ENCODE data around the gene SP140. TPM values are rescaled to one million over a fixed set of nuclear protein-coding genes. Genes with fewer than 3 reads are reported as not detected.

The SP140 gene
- total and polyA plus RNA-seq, 9 of the 15 experiments (the other 6 are each of a cell fraction or from before 2014, with no cell fraction given), result 0.04 to 1.1 (median 0.57) TPM; not detected in 1

GRCh38 chr2:230219419-230220331, 5.9 kb upstream of the SP140 start, which contains the start of gene SP110:
SP110 (minus strand) TSS chr2:230219984; CDS start chr2:230216927, 3,057 bp downstream.
- DNase-seq (ENCODE audit: extremely low read depth in 1 of 4, low spot score in 3 of 4), result peak; percentile 19 to 69 (median 42)
- intact Hi-C loops (cut with micrococcal nuclease) (no loop called here), in situ Hi-C loops (cut with MboI) (no loop called here)
- H3K4me2 ChIP-seq (ENCODE audit: insufficient read depth, low read length), result peak within 1 kb of the TSS; percentile 97
- no peaks in the 10 kb centered on the region for H3K36me3 ChIP-seq (ENCODE audit: control insufficient read depth, insufficient read depth, low read length)
- FAIRE-seq, result peak; percentile 83
- no peaks in the 10 kb centered on the region for H3K9me1 ChIP-seq (ENCODE audit: control insufficient read depth, insufficient read depth, low read length)
- peak; percentile 94 for ATAC-seq
- WGBS (ENCODE audit: insufficient coverage, low coverage, missing lambda C conversion rate), result 9% methylated on average over 16 of the region's 19 CpGs
- POLR2A ChIA-PET, result interaction anchor here (0.6 kb wide), 1 partner anchor 383 kb away, joined by 3 read pairs; no protein-coding TSS in a partner anchor
- H4K20me1 ChIP-seq (replicated peaks; ENCODE audit: control insufficient read depth, insufficient read depth, low read length), result no peaks in the 10 kb centered on the region
- H3K9ac ChIP-seq (ENCODE audit: insufficient read depth in 1 of 2, low read depth in 2 of 2, low read length in 2 of 2), result peak within 1 kb of the TSS; percentile 71 to 85
- H3K27me3 ChIP-seq (ENCODE audit: control insufficient read depth in 2 of 2, insufficient read depth in 2 of 2, low read length in 2 of 2), result no peaks in the 10 kb centered on the region
- H3K79me2 ChIP-seq (ENCODE audit: control insufficient read depth, insufficient read depth, low read length), result no peaks in the 10 kb centered on the region
- no peaks in the 10 kb centered on the region for H3K9me3 ChIP-seq (replicated peaks; ENCODE audit: control insufficient read depth, insufficient read depth, low read depth, low read length)
- BruUV-seq (replicated peaks), result TSS peak; percentile 61
- H3K27ac ChIP-seq (ENCODE audit: extremely low read depth, low read depth, low read length), result peak within 1 kb of the TSS; percentile 75
- H3K4me3 ChIP-seq, result peak within 1 kb of the TSS; percentile 67
- H2AFZ ChIP-seq (ENCODE audit: low read depth, low read length), result peak within 1 kb of the TSS; percentile 99
- H3K4me1 ChIP-seq (replicated peaks in 1 of 2; ENCODE audit: control insufficient read depth in 2 of 2, insufficient read depth in 2 of 2, low read length in 2 of 2), result peaks cover 2 to 5% of the 10 kb centered on the region in 2 experiments; a peak in 3 of 5 replicates
- CTCF ChIA-PET (ENCODE audit: low intra/inter-chr PET ratio), result interaction anchor here (0.6 kb wide), 1 partner anchor 226 kb away, joined by 3 read pairs; no protein-coding TSS in a partner anchor
- no peak for TF ChIP-seq PTRF (tag; IDR thresholded peaks at IDR 0.05)
- TF ChIP-seq PHF8 (IDR thresholded peaks at IDR 0.05; ENCODE audit: borderline replicate concordance, low read length), result peak; percentile 46; the same call in 1 of the 2 replicates
- TF ChIP-seq EP400 (IDR thresholded peaks at IDR 0.05), result peak; percentile 23; the same call in 1 of the 2 replicates
- peak in 1 of 3 experiments; percentile 4 for TF ChIP-seq YY1 (IDR thresholded peaks at IDR 0.05; ENCODE audit: borderline replicate concordance in 1 of 3, control insufficient read depth in 1 of 3, extremely low read depth in 1 of 3, insufficient read depth in 3 of 3, insufficient read length in 1 of 3, insufficient replicate concordance in 2 of 3, low read depth in 1 of 3, low read length in 2 of 3)
- peak; percentile 17; the same call in 1 of the 2 replicates for TF ChIP-seq PML (IDR thresholded peaks at IDR 0.05; ENCODE audit: low read length)
- TF ChIP-seq TCF7 (IDR thresholded peaks at IDR 0.05; ENCODE audit: borderline replicate concordance), result no peak
- no peak for TF ChIP-seq E4F1 (CRISPR knock-in tag; IDR thresholded peaks at IDR 0.05; ENCODE audit: borderline replicate concordance)
- peak; percentile 74 for TF ChIP-seq GABPA (tag; conservative IDR thresholded peaks at IDR 0.05; ENCODE audit: low read depth)
- TF ChIP-seq PTTG1 (tag; IDR thresholded peaks at IDR 0.05; ENCODE audit: low read depth), result no peak
- peak; percentile 33; the same call in 1 of the 2 replicates for TF ChIP-seq TFAP4 (CRISPR knock-in tag; IDR thresholded peaks at IDR 0.05; ENCODE audit: borderline replicate concordance)
- TF ChIP-seq ETV1 (tag; conservative IDR thresholded peaks at IDR 0.05; ENCODE audit: low read depth), result peak; percentile 71
- TF ChIP-seq ZNF124 (CRISPR knock-in tag; IDR thresholded peaks at IDR 0.05), result no peak
